ENCODE measurements around the gene BAX. TPM values are rescaled to one million over a fixed set of nuclear protein-coding genes. Genes with fewer than 3 reads are reported as not detected.

BAX gene
- total and polyA plus RNA-seq, 2 of the 4 experiments (the other 2 are of a cell fraction) = 23.3 to 169 TPM

DNA sequence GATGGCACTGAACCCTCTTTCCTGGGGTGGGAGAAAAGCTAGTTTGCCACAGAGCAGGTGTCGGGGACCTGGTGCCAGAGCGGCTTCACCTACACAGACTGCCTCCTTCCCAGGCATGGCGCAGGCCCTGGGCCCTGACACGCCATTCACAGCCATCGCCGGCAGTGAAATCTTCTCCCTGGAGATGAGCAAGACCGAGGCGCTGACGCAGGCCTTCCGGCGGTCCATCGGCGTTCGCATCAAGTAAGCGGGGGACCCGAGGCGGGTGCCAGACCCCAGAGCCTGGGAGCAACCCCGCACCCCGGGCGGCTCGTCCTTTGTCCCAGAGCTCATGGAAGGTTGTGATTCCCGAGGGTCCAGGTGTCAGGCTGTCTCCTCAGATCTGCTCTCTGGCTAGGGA is 52.2 kb downstream of the BAX start:
- 97% methylated on average over 16 of the region's 22 CpGs; no CpG with 5 or more reads in 1 of the 2 experiments for WGBS, 2 experiments (ENCODE audit: extremely low coverage in 2 of 2, insufficient read length in 1 of 2)
- Histone ChIP-seq H2BK5ac (ENCODE audit: low read depth, low read length, poor library complexity, severe bottlenecking) (no peak overlapping the region), H2BK15ac (ENCODE audit: low read depth, low read length) (no peak overlapping the region), H3K56ac (ENCODE audit: extremely low read depth, insufficient read depth, low read length) (no peak overlapping the region), H3K36me3 (ENCODE audit: control insufficient read depth, insufficient read depth, low read length) (peaks cover 57% of the 10 kb centered on the region), H2BK120ac (ENCODE audit: low read depth, low read length) (no peak overlapping the region), H3K9me3 (ENCODE audit: control insufficient read depth, insufficient read depth, low read length) (no peaks in the 10 kb centered on the region), H2AFZ (replicated peaks; ENCODE audit: low read length, poor library complexity) (no peak overlapping the region), H3K9ac (ENCODE audit: low read depth, low read length) (no peak overlapping the region), H3K4me3 (ENCODE audit: insufficient read depth, low read depth, low read length) (no peak overlapping the region), H2BK20ac (ENCODE audit: low read depth, low read length) (no peak overlapping the region), H2AK9ac (replicated peaks; ENCODE audit: low read depth, low read length, poor library complexity) (no peak overlapping the region), H3K27ac (ENCODE audit: insufficient read depth, low read length) (no peak overlapping the region), H4K91ac (ENCODE audit: insufficient read depth, low read depth, low read length) (no peak overlapping the region), H3K4ac (ENCODE audit: low read depth, low read length) (no peak overlapping the region), H4K8ac (ENCODE audit: low read depth in 2 of 2, low read length in 2 of 2) (no peak overlapping the region), H3K4me2 (ENCODE audit: low read depth, low read length) (no peak overlapping the region), H3K18ac (ENCODE audit: low read depth, low read length) (no peak overlapping the region), H4K20me1 (ENCODE audit: insufficient read depth, low read length) (no peaks in the 10 kb centered on the region), H4K5ac (ENCODE audit: low read depth, low read length) (no peak overlapping the region), H3K27me3 (ENCODE audit: control insufficient read depth, insufficient read depth, low read length) (no peaks in the 10 kb centered on the region), H3K79me1 (ENCODE audit: low read depth in 1 of 2, low read length in 2 of 2) (peaks cover 0 to 11% of the 10 kb centered on the region in 2 experiments; a peak in 2 of 4 replicates), H3K4me1 (ENCODE audit: control insufficient read depth, insufficient read depth, low read length) (no peaks in the 10 kb centered on the region), H3K9me1 (ENCODE audit: insufficient read depth, low read length) (peaks cover 2% of the 10 kb centered on the region; the same call in 1 of the 2 replicates), H2AK5ac (ENCODE audit: low read depth, low read length) (no peak overlapping the region), H3K23ac (ENCODE audit: low read depth, low read length) (no peak overlapping the region), H3K14ac (replicated peaks; ENCODE audit: low read depth, low read length) (no peak overlapping the region)
- ChIA-PET CTCF (no interaction called here), POLR2A (ENCODE audit: unreplicated experiment) (no interaction called here)
- TF ChIP-seq BHLHE40 (IDR thresholded peaks at IDR 0.05; ENCODE audit: low read depth, low read length) = no peak
- TF ChIP-seq, protein P1, sequence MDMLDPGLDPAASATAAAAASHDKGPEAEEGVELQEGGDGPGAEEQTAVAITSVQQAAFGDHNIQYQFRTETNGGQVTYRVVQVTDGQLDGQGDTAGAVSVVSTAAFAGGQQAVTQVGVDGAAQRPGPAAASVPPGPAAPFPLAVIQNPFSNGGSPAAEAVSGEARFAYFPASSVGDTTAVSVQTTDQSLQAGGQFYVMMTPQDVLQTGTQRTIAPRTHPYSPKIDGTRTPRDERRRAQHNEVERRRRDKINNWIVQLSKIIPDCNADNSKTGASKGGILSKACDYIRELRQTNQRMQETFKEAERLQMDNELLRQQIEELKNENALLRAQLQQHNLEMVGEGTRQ (IDR thresholded peaks at IDR 0.05; ENCODE audit: low read depth, low read length) = no peak
- no peak for TF ChIP-seq NFE2L2 (IDR thresholded peaks at IDR 0.05; ENCODE audit: low read depth, low read length)
- TF ChIP-seq RFX5 (IDR thresholded peaks at IDR 0.05; ENCODE audit: low read depth, low read length) = no peak
- TF ChIP-seq SMC3 (IDR thresholded peaks at IDR 0.05; ENCODE audit: low read depth, low read length) = no peak
- TF ChIP-seq RCOR1 (IDR thresholded peaks at IDR 0.05; ENCODE audit: insufficient replicate concordance, low read length) = no peak
- no peak for TF ChIP-seq FOS (IDR thresholded peaks at IDR 0.05; ENCODE audit: low read depth, low read length)
- no peak for TF ChIP-seq POLR2A (IDR thresholded peaks at IDR 0.05; ENCODE audit: low read depth, low read length)
- TF ChIP-seq, protein P2, sequence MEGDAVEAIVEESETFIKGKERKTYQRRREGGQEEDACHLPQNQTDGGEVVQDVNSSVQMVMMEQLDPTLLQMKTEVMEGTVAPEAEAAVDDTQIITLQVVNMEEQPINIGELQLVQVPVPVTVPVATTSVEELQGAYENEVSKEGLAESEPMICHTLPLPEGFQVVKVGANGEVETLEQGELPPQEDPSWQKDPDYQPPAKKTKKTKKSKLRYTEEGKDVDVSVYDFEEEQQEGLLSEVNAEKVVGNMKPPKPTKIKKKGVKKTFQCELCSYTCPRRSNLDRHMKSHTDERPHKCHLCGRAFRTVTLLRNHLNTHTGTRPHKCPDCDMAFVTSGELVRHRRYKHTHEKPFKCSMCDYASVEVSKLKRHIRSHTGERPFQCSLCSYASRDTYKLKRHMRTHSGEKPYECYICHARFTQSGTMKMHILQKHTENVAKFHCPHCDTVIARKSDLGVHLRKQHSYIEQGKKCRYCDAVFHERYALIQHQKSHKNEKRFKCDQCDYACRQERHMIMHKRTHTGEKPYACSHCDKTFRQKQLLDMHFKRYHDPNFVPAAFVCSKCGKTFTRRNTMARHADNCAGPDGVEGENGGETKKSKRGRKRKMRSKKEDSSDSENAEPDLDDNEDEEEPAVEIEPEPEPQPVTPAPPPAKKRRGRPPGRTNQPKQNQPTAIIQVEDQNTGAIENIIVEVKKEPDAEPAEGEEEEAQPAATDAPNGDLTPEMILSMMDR (conservative IDR thresholded peaks at IDR 0.05; ENCODE audit: low read depth, low read length) = no peak
- no peak for TF ChIP-seq CEBPB (IDR thresholded peaks at IDR 0.05; ENCODE audit: low read depth, low read length)
- TF ChIP-seq RAD21 (IDR thresholded peaks at IDR 0.05; ENCODE audit: low read length) = no peak
- TF ChIP-seq MXI1 (IDR thresholded peaks at IDR 0.05; ENCODE audit: borderline replicate concordance, low read depth, low read length) = no peak
- no peak for TF ChIP-seq MAFK (IDR thresholded peaks at IDR 0.05; ENCODE audit: low read depth, low read length)
- ATAC-seq (ENCODE audit: low read depth) = no peak
- DNase-seq = no peak
- intact Hi-C loops (cut with micrococcal nuclease) = no loop called here
- dilution Hi-C loops (cut with HindIII; ENCODE audit: low sequenced_read_pairs, unreplicated experiment) = no loop called here
- no TSS peak for BruUV-seq (replicated peaks)
- in situ Hi-C loops (cut with MboI; ENCODE audit: low sequenced_read_pairs) = no loop called here

All from IMR-90 (cell line).